GM18511 (cell line): ENCODE measurements around the gene CDCA4.
"Not testable (repeated sequence)": the region's sequence is repeated elsewhere in the genome, so short reads cannot be mapped to it uniquely, and the experiment has no call there.

Experiments used
- ATAC-seq: cut with Tn5 transposase; IDR thresholded peaks from one replicate; pipeline ENCODE4 v1.9.1; 2021; ENCODE audit warnings: mild to moderate bottlenecking, moderate library complexity; ENCODE audit not compliant: unreplicated experiment

CDCA4 gene

GRCh38 chr14:105058521-105059034 is 37.7 kb upstream of the CDCA4 start:
- ATAC-seq = no peak

- no peak for ATAC-seq
Measured at GRCh38 chr14:105056303-105056831, 35.5 kb upstream of the CDCA4 start.

GRCh38 chr14:105055736-105056302 is 34.9 kb upstream of the CDCA4 start:
- no peak for ATAC-seq

GRCh38 chr14:105055334-105055733 is 34.5 kb upstream of the CDCA4 start:
- no peak for ATAC-seq

GRCh38 chr14:105053996-105054395 is 33.1 kb upstream of the CDCA4 start:
- ATAC-seq = no peak

- no peak for ATAC-seq
Measured at GRCh38 chr14:105053421-105053820, 32.5 kb upstream of the CDCA4 start.

- no peak for ATAC-seq
Measured at GRCh38 chr14:105052110-105052458, 31.2 kb upstream of the CDCA4 start.

- ATAC-seq = no peak
Measured at GRCh38 chr14:105051182-105052109, 30.6 kb upstream of the CDCA4 start.

- ATAC-seq = no peak
Measured at GRCh38 chr14:105050551-105050897, 29.6 kb upstream of the CDCA4 start.

- no peak for ATAC-seq
Measured at GRCh38 chr14:105049753-105050550, 29.1 kb upstream of the CDCA4 start.

GRCh38 chr14:105047283-105048016 is 26.6 kb upstream of the CDCA4 start:
- ATAC-seq = no peak

- ATAC-seq = no peak
Measured at GRCh38 chr14:105046891-105047282, 26.0 kb upstream of the CDCA4 start.

- ATAC-seq = no peak
Measured at GRCh38 chr14:105045710-105046326, 24.9 kb upstream of the CDCA4 start.

- no peak for ATAC-seq
Measured at GRCh38 chr14:105043641-105044040, 22.8 kb upstream of the CDCA4 start.

- no peak for ATAC-seq
Measured at GRCh38 chr14:105042813-105043212, 21.9 kb upstream of the CDCA4 start.

- no peak for ATAC-seq
Measured at GRCh38 chr14:105041841-105042765, 21.2 kb upstream of the CDCA4 start.

- no peak for ATAC-seq
Measured at GRCh38 chr14:105039458-105040205, 18.7 kb upstream of the CDCA4 start.

- not testable (repeated sequence) for ATAC-seq
Measured at GRCh38 chr14:105035616-105036015, 14.7 kb upstream of the CDCA4 start.
